ENCODE data around the gene C11orf16.

C11orf16 gene

GRCh38 chr11:8934742-8935488, 2.2 kb upstream of the C11orf16 start:
- peak overlapping the region; percentile 34 for H3K4me3 ChIP-seq (ENCODE audit: low read depth, low read length)
- no peak for TF ChIP-seq CTCF (IDR thresholded peaks at IDR 0.05; ENCODE audit: low read depth, low read length)

- no peak overlapping the region for H3K4me3 ChIP-seq (ENCODE audit: low read depth, low read length)
- TF ChIP-seq CTCF (IDR thresholded peaks at IDR 0.05; ENCODE audit: low read depth, low read length) = no peak
Measured at GRCh38 chr11:8933931-8934330, 1.2 kb upstream of the C11orf16 start.

- H3K4me3 ChIP-seq (ENCODE audit: low read depth, low read length) = no peak overlapping the region
- no peak for TF ChIP-seq CTCF (IDR thresholded peaks at IDR 0.05; ENCODE audit: low read depth, low read length)
Measured at GRCh38 chr11:8930456-8931175, 2.1 kb downstream of the C11orf16 start.

- H3K4me3 ChIP-seq (ENCODE audit: low read depth, low read length) = no peak overlapping the region
- TF ChIP-seq CTCF (IDR thresholded peaks at IDR 0.05; ENCODE audit: low read depth, low read length) = no peak
Measured at GRCh38 chr11:8928981-8929615, 3.6 kb downstream of the C11orf16 start.

GRCh38 chr11:8928205-8928604, 4.5 kb downstream of the C11orf16 start:
- no peak overlapping the region for H3K4me3 ChIP-seq (ENCODE audit: low read depth, low read length)
- no peak for TF ChIP-seq CTCF (IDR thresholded peaks at IDR 0.05; ENCODE audit: low read depth, low read length)

GRCh38 chr11:8927233-8927632, 5.5 kb downstream of the C11orf16 start:
- TF ChIP-seq CTCF (IDR thresholded peaks at IDR 0.05; ENCODE audit: low read depth, low read length) = no peak
- no peak overlapping the region for H3K4me3 ChIP-seq (ENCODE audit: low read depth, low read length)

- no peak for TF ChIP-seq CTCF (IDR thresholded peaks at IDR 0.05; ENCODE audit: low read depth, low read length)
- H3K4me3 ChIP-seq (ENCODE audit: low read depth, low read length) = no peak overlapping the region
Measured at GRCh38 chr11:8926236-8926635, 6.5 kb downstream of the C11orf16 start.
